Stomach (tissue), 9 donors: ENCODE results near the gene MIGA2. TPM values are rescaled to one million over a fixed set of nuclear protein-coding genes. Genes with fewer than 3 reads are reported as not detected.

Source experiments
- DNase-seq, 2 donors: peaks; one replicate each; pipeline versions ENCODE4 v3.0.0 to v3.0.0-alpha.2; 2013 to 2019
- H3K27ac ChIP-seq, 5 donors: fragments of 200-600 bp in 4 of 5; sonication (generic) in 4 of 5; one replicate each; pipeline ENCODE4 v1.5.1; 2013 to 2019; ENCODE audit warnings: mild to moderate bottlenecking in 1 of 5, moderate library complexity in 1 of 5
- H3K27me3 ChIP-seq, 3 donors: fragments of 200-600 bp; sonication (generic); one replicate each; pipeline ENCODE4 v1.5.1; 2017 to 2019; ENCODE audit warnings: mixed run types in 1 of 3
- H3K36me3 ChIP-seq, 4 donors: fragments of 200-600 bp; sonication (generic); 1 replicate in 3 of 4; 2 replicates in 1 of 4; pipeline ENCODE4 v1.5.1; 2016 to 2019
- H3K4me1 ChIP-seq, 4 donors: fragments of 200-600 bp; sonication (generic); one replicate each; pipeline ENCODE4 v1.5.1; 2016 to 2019
- H3K4me3 ChIP-seq, 4 donors: fragments of 200-600 bp; sonication (generic) in 3 of 4; one replicate each; pipeline ENCODE4 v1.5.1; 2016 to 2019; ENCODE audit warnings: mild to moderate bottlenecking in 1 of 4
- H3K9me3 ChIP-seq, 4 donors: fragments of 200-600 bp; sonication (generic); one replicate each; pipeline ENCODE4 v1.5.1; 2016 to 2019
- EP300 ChIP-seq: sonication (generic); formaldehyde crosslinking; IDR thresholded peaks from one replicate; pipeline ENCODE4 v1.6.1; 2017; ENCODE audit warnings: antibody characterized with exemption
- POLR2A ChIP-seq, 4 donors: fragments of 450-650 bp; IDR thresholded peaks; one replicate each; pipeline ENCODE4 v1.6.1; 2016; ENCODE audit warnings: antibody characterized with exemption in 4 of 4, control low read depth in 2 of 4, mild to moderate bottlenecking in 1 of 4, moderate library complexity in 1 of 4
- POLR2AphosphoS5 ChIP-seq, 3 donors: sonication (generic); formaldehyde crosslinking; IDR thresholded peaks; one replicate each; pipeline ENCODE4 v1.6.1; 2016; ENCODE audit warnings: antibody characterized with exemption in 3 of 3
- WGBS, 5 donors: extraction: QIAGEN DNeasy Blood & Tissue Kit in 3 of 5; methylation state at CpG; one replicate each; pipeline versions ENCODE4 v1.1.5 to v1.1.7; 2013 to 2018; 5-methylcytosine and 5-hydroxymethylcytosine counted together
- intact Hi-C: fragments of 100-400 bp; cut with DNase I; formaldehyde crosslinking; loops from one replicate; pipeline ENCODE4 v1.15.1; 2023; ENCODE audit warnings: low total_unique reads
- polyA plus RNA-seq, 3 donors: library from polyadenylated mRNA; stranded (reverse); fragments of 200-250 nt; gene quantifications; one replicate each; pipeline ENCODE4 v1.2.3, GENCODE V29; 2013
- total RNA-seq, 5 donors: library from RNA; depleted of rRNA; stranded (reverse); fragments of >200 nt; gene quantifications; one replicate each; pipeline versions ENCODE4 v1.1.0 to v1.2.3, GENCODE V29; 2014 to 2016
- TF ChIP-seq, protein P1 (sequence below), 7 experiments: fragments of 450-650 bp in 4 of 7; fragments of 200-600 bp in 3 of 7; sonication (generic) in 3 of 7; IDR thresholded peaks; one replicate each; pipeline ENCODE4 v1.5.1; 2016 to 2019; ENCODE audit warnings: antibody characterized with exemption in 7 of 7, control low read depth in 2 of 7, mild to moderate bottlenecking in 1 of 7
- donor health status: healthy with polysubstance abuse.
- donor health status: Bipolar disorder and iron deficiency.
- donor health status: healthy.

MIGA2 gene
- total and polyA plus RNA-seq, 8 donors: 9.0 to 175 (median 39.5) TPM

DNA sequence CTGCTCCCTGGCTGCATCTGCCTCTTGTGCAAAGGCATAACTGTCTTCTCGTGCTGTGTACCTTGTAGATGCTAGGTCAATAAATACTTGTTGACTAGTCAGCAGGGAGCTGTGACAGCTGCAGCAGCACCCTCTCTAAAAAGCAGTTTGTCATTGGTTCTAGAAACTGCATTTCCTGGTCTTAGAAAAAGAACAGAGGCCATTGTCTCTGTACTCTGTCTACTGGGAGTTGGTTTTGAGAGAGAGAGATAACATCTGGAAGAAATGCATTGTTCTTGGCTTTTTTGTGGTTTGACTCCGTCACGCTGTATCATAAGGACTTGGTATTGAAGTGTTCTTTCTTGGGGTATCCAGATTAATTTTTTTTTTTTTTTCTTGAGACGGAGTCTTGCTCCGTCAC, 40.6 kb upstream of the MIGA2 start:
- Histone ChIP-seq H3K4me3 (no peak overlapping the region), H3K27ac (no peak overlapping the region), H3K36me3 (peaks cover 75 to 100% (median 98%) of the 10 kb centered on the region in 4 donors), H3K4me1 (peaks cover 0 to 8% (median 6%) of the 10 kb centered on the region in 4 donors), H3K9me3 (no peaks in the 10 kb centered on the region), H3K27me3 (no peaks in the 10 kb centered on the region)
- TF ChIP-seq, protein P1, sequence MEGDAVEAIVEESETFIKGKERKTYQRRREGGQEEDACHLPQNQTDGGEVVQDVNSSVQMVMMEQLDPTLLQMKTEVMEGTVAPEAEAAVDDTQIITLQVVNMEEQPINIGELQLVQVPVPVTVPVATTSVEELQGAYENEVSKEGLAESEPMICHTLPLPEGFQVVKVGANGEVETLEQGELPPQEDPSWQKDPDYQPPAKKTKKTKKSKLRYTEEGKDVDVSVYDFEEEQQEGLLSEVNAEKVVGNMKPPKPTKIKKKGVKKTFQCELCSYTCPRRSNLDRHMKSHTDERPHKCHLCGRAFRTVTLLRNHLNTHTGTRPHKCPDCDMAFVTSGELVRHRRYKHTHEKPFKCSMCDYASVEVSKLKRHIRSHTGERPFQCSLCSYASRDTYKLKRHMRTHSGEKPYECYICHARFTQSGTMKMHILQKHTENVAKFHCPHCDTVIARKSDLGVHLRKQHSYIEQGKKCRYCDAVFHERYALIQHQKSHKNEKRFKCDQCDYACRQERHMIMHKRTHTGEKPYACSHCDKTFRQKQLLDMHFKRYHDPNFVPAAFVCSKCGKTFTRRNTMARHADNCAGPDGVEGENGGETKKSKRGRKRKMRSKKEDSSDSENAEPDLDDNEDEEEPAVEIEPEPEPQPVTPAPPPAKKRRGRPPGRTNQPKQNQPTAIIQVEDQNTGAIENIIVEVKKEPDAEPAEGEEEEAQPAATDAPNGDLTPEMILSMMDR (IDR thresholded peaks at IDR 0.05): no peak
- no peak for TF ChIP-seq POLR2AphosphoS5 (IDR thresholded peaks at IDR 0.05)
- TF ChIP-seq EP300: no peak
- TF ChIP-seq POLR2A (IDR thresholded peaks at IDR 0.05): no peak
- WGBS, 5 donors: 74 to 91% (median 87%) methylated on average over 5 of the region's 5 CpGs
- intact Hi-C loops: no loop called here
- no peak for DNase-seq

DNA sequence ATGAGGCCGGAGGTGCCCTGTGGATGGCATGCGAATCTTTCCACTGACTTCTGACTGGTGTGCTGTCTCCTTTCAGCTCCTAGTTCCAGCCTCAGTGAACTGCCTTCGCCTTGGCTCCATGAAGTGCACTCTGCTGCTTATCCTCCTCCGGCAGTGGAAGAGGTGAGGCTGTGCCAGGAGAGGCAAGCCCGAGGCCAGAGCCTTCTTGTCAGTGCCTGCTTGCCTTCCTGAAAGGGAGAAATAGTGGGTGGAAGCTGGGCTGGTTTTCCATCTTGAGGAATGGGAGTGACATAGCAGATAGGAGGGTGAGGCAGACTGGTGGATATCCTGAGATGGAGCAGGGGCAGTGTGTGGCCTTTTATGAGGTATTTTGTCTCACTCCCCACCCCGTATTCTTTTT, 38.0 kb upstream of the MIGA2 start:
- Histone ChIP-seq H3K9me3 (no peaks in the 10 kb centered on the region), H3K27me3 (no peaks in the 10 kb centered on the region), H3K27ac (no peak overlapping the region), H3K36me3 (peaks cover 92 to 100% (median 100%) of the 10 kb centered on the region in 4 donors), H3K4me3 (no peak overlapping the region), H3K4me1 (no peaks in the 10 kb centered on the region)
- no peak for DNase-seq
- WGBS, 5 donors: 83 to 93% (median 91%) methylated on average over 6 of the region's 6 CpGs
- no peak for TF ChIP-seq POLR2A (IDR thresholded peaks at IDR 0.05)
- no peak for TF ChIP-seq POLR2AphosphoS5 (IDR thresholded peaks at IDR 0.05)
- TF ChIP-seq, protein P1 (IDR thresholded peaks at IDR 0.05): no peak
- TF ChIP-seq EP300: no peak
- intact Hi-C loops: no loop called here

DNA sequence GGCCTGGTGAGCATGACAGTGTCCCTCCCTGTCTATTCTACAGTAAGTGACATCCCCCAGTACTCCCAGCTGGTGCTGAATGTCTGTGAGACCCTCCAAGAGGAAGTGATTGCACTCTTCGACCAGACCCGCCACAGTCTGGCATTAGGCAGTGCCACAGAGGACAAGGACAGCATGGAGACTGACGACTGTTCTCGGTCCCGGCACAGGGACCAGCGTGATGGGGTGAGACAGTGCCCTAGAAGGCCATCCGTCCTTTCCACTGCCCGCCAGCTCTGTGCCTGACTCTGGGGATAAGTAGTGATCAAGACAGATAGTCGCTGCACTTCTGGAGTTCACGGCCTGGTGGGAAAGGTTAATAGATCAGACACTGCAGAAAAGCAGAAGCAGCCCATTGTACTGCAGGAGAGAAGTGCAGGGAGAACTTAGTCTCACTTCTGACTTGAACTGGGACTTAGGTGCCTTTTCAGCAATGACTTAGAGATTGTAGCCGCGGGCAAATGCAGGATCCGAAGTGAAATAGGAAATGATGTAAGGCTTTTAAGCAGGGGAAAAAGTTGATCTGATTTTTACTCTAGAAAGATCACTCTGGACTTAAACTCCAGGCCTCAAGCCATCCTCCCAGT, 36.7 kb upstream of the MIGA2 start:
- no peak for DNase-seq
- peaks cover 82 to 100% (median 96%) of the 10 kb centered on the region in 4 donors for H3K36me3 ChIP-seq
- no peaks in the 10 kb centered on the region for H3K4me1 ChIP-seq
- TF ChIP-seq, protein P1 (IDR thresholded peaks at IDR 0.05): no peak
- TF ChIP-seq POLR2A (IDR thresholded peaks at IDR 0.05) (no peak), EP300 (no peak), POLR2AphosphoS5 (IDR thresholded peaks at IDR 0.05) (no peak)
- no peaks in the 10 kb centered on the region for H3K27me3 ChIP-seq
- H3K27ac ChIP-seq: no peak overlapping the region
- H3K9me3 ChIP-seq: no peaks in the 10 kb centered on the region
- no peak overlapping the region for H3K4me3 ChIP-seq
- 89 to 94% (median 90%) methylated on average over 11 to 13 of the region's 13 CpGs for whole genome bisulfite sequencing, 5 donors
- intact Hi-C loops: no loop called here

DNA sequence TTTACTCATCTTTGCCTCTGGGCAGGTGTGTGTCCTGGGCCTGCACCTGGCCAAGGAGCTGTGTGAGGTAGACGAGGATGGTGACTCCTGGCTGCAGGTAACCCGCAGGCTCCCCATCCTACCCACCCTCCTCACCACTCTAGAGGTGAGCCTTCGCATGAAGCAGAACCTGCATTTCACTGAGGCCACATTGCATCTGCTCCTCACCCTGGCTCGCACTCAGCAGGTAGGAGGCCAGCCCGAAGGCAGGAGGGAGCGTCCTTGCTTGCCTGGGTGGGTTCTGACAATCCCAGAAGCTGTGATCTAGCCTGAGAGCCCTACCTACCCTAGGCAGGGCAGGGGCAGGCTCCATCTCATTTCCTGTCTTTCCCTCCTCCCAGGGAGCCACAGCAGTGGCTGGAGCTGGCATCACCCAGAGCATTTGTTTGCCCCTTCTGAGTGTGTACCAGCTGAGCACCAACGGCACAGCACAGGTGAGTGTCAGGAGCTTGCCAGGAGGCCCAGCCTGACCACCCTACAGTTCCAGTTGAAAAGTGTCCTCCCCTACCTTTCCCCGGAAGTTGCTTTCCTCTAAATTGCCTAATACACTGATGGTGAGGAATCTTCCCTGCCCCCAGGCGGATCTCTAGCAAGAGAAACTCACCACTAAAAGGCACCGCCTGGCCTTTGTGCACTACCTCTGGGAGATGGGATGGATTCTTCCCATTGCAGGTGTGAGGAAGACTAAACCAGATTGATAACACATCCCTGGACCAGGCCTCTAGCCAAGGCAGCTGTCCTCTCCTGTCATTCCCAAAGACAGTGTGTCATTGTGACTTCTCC, 34.7 kb upstream of the MIGA2 start:
- H3K27me3 ChIP-seq: no peaks in the 10 kb centered on the region
- H3K4me1 ChIP-seq: peaks cover 4 to 7% (median 6%) of the 10 kb centered on the region in 4 donors
- peak overlapping the region in 1 of 5 donors; percentile 27 for H3K27ac ChIP-seq
- intact Hi-C loops: no loop called here
- no peaks in the 10 kb centered on the region for H3K9me3 ChIP-seq
- 83 to 96% (median 91%) methylated on average over 8 to 10 of the region's 10 CpGs for WGBS, 5 donors
- TF ChIP-seq EP300 (no peak), POLR2A (IDR thresholded peaks at IDR 0.05) (no peak), POLR2AphosphoS5 (IDR thresholded peaks at IDR 0.05) (no peak)
- DNase-seq: no peak
- peaks cover 82 to 100% (median 96%) of the 10 kb centered on the region in 4 donors for H3K36me3 ChIP-seq
- no peak overlapping the region for H3K4me3 ChIP-seq
